CMK (cell line): ENCODE data around the gene CCZ1B.
"Not testable (repeated sequence)": the region's sequence is repeated elsewhere in the genome, so short reads cannot be mapped to it uniquely, and the experiment has no call there.

Source experiments
- DNase-seq: peaks from one replicate; pipeline ENCODE4 v3.0.0-alpha.2; 2010; ENCODE audit warnings: low read depth

CCZ1B gene

DNA sequence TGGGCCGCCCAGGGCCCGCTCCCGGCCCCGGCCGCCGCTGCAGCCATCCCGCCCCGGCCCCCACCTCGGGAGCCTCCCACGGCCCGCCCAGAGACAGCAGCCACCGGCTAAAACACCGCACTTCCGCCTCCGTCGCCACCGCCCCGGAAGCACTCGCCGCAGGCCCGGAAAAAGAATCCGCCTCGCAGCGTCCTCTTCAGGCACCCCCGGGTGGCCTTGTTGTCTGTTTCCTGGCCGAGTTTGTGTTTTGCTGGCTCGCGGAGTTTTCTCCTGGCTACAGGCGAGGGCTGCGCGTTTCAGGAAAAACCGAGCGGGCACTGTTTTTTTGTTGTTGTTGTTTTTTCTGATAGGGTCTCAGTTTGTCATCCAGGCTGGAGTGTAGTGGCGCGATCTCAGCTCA lies at the start of gene CCZ1B:
Gene CCZ1B, minus strand, starts transcription at position 125 of the 400 bp plus-strand sequence. Its CDS starts 78 bp downstream, at position 47.
- peak; percentile 53 for DNase-seq

DNA sequence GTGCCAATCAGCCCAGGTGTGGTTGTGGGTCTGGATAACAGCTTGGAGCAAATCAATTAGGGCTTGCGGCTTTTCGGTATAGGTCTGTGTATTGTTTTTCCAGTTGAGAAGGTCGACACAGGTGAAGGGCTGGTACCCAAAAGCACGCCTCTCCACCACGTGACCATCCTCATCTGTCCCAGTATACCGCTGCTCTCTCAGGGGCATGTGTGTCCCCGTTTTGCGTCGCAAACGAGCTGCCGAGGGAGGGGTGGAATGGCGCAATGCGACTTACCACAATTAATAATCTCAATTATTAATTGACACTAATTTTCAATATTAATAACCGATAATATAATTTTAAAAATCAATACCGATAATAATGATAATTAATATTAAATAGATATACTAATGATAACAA lies 48.9 kb upstream of the CCZ1B start:
- DNase-seq = not testable (repeated sequence)

GRCh38 chr7:6872246-6872945 lies 46.3 kb upstream of the CCZ1B start:
- DNase-seq = not testable (repeated sequence)

- not testable (repeated sequence) for DNase-seq
Measured at GRCh38 chr7:6871421-6872144, 45.5 kb upstream of the CCZ1B start.

GRCh38 chr7:6864751-6865150 lies 38.7 kb upstream of the CCZ1B start:
- DNase-seq = not testable (repeated sequence)

- DNase-seq = not testable (repeated sequence)
Measured at GRCh38 chr7:6864188-6864587, 38.1 kb upstream of the CCZ1B start.

- DNase-seq = not testable (repeated sequence)
Measured at GRCh38 chr7:6862876-6863275, 36.8 kb upstream of the CCZ1B start.

DNA sequence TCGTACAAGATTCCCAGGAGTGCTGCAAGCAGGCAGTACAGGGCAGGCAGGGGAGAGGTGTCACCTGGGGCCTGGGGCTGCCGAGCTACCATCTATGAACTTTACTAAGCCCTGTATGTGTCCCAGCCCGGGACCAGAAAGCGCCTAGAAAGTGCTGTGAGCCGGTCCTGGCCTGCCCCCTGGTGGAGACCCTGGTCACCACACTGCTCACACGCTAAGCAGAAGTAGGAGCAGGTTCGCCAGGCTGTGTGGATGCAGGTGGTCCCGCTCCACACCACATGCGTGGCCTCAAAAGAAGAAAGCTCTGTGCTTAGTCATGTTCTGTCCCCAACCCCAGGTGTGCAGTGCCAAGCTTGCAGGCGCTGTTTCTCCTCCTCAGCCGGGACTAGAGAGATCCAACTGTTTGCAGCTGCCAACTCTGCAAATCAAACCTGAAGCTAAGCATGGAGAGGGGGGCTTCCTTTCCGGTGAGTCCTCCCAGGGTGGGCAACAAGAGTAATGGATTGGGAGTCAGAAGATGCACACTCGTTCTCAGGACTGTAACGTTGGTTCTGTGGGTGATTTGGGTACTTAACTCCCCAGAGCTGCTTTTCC lies 31.7 kb upstream of the CCZ1B start:
- DNase-seq = peak; percentile 20

GRCh38 chr7:6855563-6856131 lies 29.6 kb upstream of the CCZ1B start:
- not testable (repeated sequence) for DNase-seq

- not testable (repeated sequence) for DNase-seq
Measured at GRCh38 chr7:6854747-6855562, 28.9 kb upstream of the CCZ1B start.

- not testable (repeated sequence) for DNase-seq
Measured at GRCh38 chr7:6853681-6854080, 27.6 kb upstream of the CCZ1B start.

GRCh38 chr7:6849127-6849526 lies 23.1 kb upstream of the CCZ1B start:
- DNase-seq = not testable (repeated sequence)

DNA sequence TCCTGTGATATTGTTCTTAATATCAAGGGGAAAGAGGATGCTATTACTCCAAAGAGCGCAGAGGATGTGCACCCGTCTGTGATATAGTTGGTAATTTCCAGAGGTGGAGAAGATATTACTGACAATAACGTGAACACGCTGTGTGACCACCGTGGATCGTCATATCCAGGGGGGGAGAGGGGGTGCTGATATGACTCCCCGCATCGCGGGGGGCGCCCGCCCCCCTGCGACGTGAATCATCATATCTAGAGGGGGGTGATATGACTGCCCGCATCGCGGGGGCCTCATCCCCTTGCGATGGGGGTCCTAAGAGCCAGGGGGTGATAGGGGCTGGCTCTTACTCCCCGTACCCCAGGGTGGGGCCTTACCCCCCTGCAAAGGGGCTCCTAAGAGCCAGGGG lies 21.7 kb upstream of the CCZ1B start:
- DNase-seq = not testable (repeated sequence)

- DNase-seq = not testable (repeated sequence)
Measured at GRCh38 chr7:6845971-6846449, 19.9 kb upstream of the CCZ1B start.

DNA sequence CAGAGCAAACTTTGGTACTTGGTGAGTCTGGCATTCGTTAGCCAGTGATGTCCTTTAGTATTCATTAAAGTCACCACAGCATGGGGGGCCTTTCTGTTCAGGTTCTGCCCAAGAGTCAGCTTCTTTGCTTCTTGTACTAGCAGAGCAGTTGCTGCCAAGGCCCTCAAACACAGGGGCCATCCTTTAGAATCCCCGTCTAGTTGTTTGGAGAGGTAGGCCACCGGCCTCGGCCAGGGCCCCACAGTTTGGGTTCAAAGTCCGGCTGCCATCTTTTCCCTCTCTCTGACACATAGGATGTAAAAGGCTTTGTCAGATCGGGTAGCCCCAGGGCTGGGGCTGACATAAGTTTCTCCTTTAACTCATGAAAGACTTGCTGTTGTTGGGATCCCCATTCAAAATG lies 17.6 kb upstream of the CCZ1B start:
- not testable (repeated sequence) for DNase-seq

GRCh38 chr7:6843092-6843491 lies 17.0 kb upstream of the CCZ1B start:
- DNase-seq = not testable (repeated sequence)

DNA sequence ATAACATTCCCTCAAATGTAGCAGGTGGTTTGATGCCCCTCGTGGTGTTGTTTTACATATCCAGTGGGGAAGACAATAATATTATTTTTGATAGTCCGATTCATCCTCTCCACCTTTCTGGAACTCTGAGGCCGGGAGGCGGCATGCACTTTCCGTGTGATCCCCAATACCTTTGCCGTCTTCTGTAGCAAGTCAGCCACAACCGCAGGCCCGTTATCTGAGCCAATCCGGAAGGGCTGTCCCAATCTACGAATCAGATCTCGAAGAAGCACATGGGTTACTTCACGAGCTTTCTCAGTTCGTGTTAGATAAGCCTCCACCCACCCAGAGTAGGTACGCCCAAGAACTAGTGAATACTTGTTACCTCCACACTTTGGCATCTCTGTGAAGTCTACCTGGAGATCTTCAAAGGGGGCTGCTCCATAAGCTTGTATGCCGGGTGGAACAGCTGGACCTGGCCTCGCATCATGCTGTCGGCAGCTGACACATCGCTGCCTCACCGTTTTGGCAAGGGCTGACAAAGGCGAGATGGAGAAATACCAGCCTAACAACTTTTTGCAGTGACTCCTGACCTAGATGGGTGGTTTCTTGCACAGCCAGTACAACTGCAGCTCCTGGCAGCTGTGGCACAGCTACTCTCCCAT lies 16.3 kb upstream of the CCZ1B start:
- DNase-seq = not testable (repeated sequence)

GRCh38 chr7:6837081-6837480 lies 11.0 kb upstream of the CCZ1B start:
- not testable (repeated sequence) for DNase-seq

DNA sequence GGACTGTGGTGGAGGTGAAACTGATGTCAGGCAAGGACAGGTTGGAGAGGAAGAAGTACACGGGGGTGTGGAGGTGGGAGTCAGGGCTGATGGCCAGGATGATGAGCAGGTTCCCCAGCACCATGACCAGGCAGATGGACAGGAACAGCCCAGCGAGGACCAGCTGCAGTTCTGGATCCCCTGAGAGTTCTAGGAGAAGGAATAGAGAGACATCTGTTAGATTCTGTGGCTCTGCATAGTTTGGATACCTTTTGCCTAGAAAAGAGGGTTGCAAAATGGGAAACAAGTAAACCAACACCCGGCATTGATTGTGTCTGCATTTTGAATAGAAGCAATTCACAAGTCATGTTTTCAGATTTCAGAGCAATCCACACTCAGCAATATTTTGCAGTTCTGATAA lies 9.4 kb upstream of the CCZ1B start:
- DNase-seq = not testable (repeated sequence)

DNA sequence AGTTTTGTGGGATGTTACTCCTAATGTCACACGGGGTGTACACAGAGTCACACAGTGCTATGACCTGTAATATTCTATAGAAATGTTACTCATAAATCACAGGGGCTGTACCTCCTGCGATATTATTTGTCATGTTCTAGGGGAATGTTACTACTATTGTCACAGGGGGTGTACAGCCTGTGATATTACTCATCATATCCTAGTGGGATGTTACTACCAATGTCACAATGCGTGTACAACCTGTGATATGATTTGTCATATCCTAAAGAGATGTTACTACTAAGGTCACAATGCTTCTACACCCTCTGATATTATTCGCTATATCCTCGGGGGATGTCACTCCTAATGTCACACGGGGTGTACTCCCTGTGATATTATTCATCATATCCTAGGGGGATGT lies 7.6 kb upstream of the CCZ1B start:
- no peak for DNase-seq
